H4 (cell line): ENCODE measurements around the gene CLHC1. TPM values are rescaled to one million over a fixed set of nuclear protein-coding genes. Genes with fewer than 3 reads are reported as not detected.
"Not testable (repeated sequence)": the region's sequence is repeated elsewhere in the genome, so short reads cannot be mapped to it uniquely, and the experiment has no call there.

ENCODE experiments used
- DNase-seq: peaks from one replicate; pipeline ENCODE4 v3.0.0-alpha.2; 2015; ENCODE audit warnings: low spot score
- total RNA-seq: library from RNA; depleted of rRNA; stranded (reverse); fragments of >200 nt; shearing (Covaris generic); gene quantifications from 2 replicates; pipeline ENCODE4 v1.2.3, GENCODE V29; 2014; rRNA removed

Gene CLHC1
- total RNA-seq, 1 experiment from 2014 or later = 4.4 TPM

GRCh38 chr2:55136138-55136541 lies 96.0 kb downstream of the CLHC1 start:
- DNase-seq = no peak

GRCh38 chr2:55135491-55135890 lies 96.6 kb downstream of the CLHC1 start:
- no peak for DNase-seq

- no peak for DNase-seq
Observed at GRCh38 chr2:55134316-55134706, 97.8 kb downstream of the CLHC1 start.

- DNase-seq = peak; percentile 88
Observed at GRCh38 chr2:55133467-55134315, 98.4 kb downstream of the CLHC1 start.

GRCh38 chr2:55130849-55131248 lies 101.2 kb downstream of the CLHC1 start:
- DNase-seq = no peak

- not testable (repeated sequence) for DNase-seq
Observed at GRCh38 chr2:55126643-55127042, 105.5 kb downstream of the CLHC1 start.

Other genes with a start within 250 kb of the CLHC1 start
- gene RTN4, start 181.8 kb downstream of the CLHC1 start, total RNA-seq = 120 and 187 TPM in 2 replicates
- 3,108 and 3,345 TPM in 2 replicates for gene RPS27A, start 395 bp upstream of the CLHC1 start, total RNA-seq
- gene MTIF2, start 36.9 kb upstream of the CLHC1 start, total RNA-seq = 26.5 and 37.2 TPM in 2 replicates
- 18.7 and 19.8 TPM in 2 replicates for gene CCDC88A, start 187.6 kb upstream of the CLHC1 start, total RNA-seq